Daoy (cell line): ENCODE results near the gene NPAS2. TPM values are rescaled to one million over a fixed set of nuclear protein-coding genes. Genes with fewer than 3 reads are reported as not detected.

ENCODE experiments used
- DNase-seq: peaks from one replicate; pipeline ENCODE4 v3.0.0-alpha.2; 2015; ENCODE audit warnings: low read depth
- total RNA-seq: library from RNA; depleted of rRNA; stranded (reverse); fragments of >200 nt; shearing (Covaris generic); gene quantifications from 2 replicates; pipeline ENCODE4 v1.2.3, GENCODE V29; 2014

NPAS2 gene
- total RNA-seq, 1 experiment from 2014 or later, result 11.4 TPM

GRCh38 chr2:100793220-100793619, 26.7 kb upstream of the NPAS2 start:
- DNase-seq, result no peak

GRCh38 chr2:100793982-100794381, 26.0 kb upstream of the NPAS2 start:
- no peak for DNase-seq

- DNase-seq, result no peak
These were observed 23.3 kb upstream of the NPAS2 start for GRCh38 chr2:100796499-100797100.

GRCh38 chr2:100799686-100800085, 20.3 kb upstream of the NPAS2 start:
- DNase-seq, result no peak

GRCh38 chr2:100800915-100801314, 19.0 kb upstream of the NPAS2 start:
- DNase-seq, result no peak

GRCh38 chr2:100801402-100801801, 18.5 kb upstream of the NPAS2 start:
- DNase-seq, result no peak

GRCh38 chr2:100802066-100802465, 17.9 kb upstream of the NPAS2 start:
- peak; percentile 11 for DNase-seq

- DNase-seq, result no peak
These were observed 16.6 kb upstream of the NPAS2 start for GRCh38 chr2:100803334-100803733.

GRCh38 chr2:100806550-100806949, 13.4 kb upstream of the NPAS2 start:
- no peak for DNase-seq

- no peak for DNase-seq
These were observed 12.2 kb upstream of the NPAS2 start for GRCh38 chr2:100807707-100808106.

GRCh38 chr2:100808582-100808981, 11.4 kb upstream of the NPAS2 start:
- no peak for DNase-seq

- DNase-seq, result no peak
These were observed 10.4 kb upstream of the NPAS2 start for GRCh38 chr2:100809506-100809905.

GRCh38 chr2:100810603-100811145, 9.3 kb upstream of the NPAS2 start:
- no peak for DNase-seq

- DNase-seq, result no peak
These were observed 7.8 kb upstream of the NPAS2 start for GRCh38 chr2:100812116-100812515.

- no peak for DNase-seq
These were observed 7.4 kb upstream of the NPAS2 start for GRCh38 chr2:100812573-100812972.

GRCh38 chr2:100813527-100813926, 6.4 kb upstream of the NPAS2 start:
- no peak for DNase-seq

GRCh38 chr2:100814043-100814442, 5.9 kb upstream of the NPAS2 start:
- no peak for DNase-seq

GRCh38 chr2:100814453-100814852, 5.5 kb upstream of the NPAS2 start:
- DNase-seq, result no peak

- peak; percentile 21 for DNase-seq
These were observed 2.5 kb upstream of the NPAS2 start for GRCh38 chr2:100817388-100817985.

GRCh38 chr2:100818003-100818605, 1.8 kb upstream of the NPAS2 start:
- no peak for DNase-seq

GRCh38 chr2:100818606-100819369, 1.2 kb upstream of the NPAS2 start:
- DNase-seq, result peak; percentile 74

- DNase-seq, result no peak
These were observed 259 bp downstream of the NPAS2 start for GRCh38 chr2:100820273-100820522.
